Stimulated activated CD8-positive, alpha-beta memory T cell treated with anti-CD3 and anti-CD28 coated beads, Interleukin-4, amount 100 ng/mL, for 24 hours (primary cell): Measurements from ENCODE around the gene SPAG16.

ENCODE experiments used
- DNase-seq: peaks from one replicate; pipeline ENCODE4 v3.0.0-alpha.2; 2020; ENCODE audit warnings: low read depth

SPAG16 gene

DNA sequence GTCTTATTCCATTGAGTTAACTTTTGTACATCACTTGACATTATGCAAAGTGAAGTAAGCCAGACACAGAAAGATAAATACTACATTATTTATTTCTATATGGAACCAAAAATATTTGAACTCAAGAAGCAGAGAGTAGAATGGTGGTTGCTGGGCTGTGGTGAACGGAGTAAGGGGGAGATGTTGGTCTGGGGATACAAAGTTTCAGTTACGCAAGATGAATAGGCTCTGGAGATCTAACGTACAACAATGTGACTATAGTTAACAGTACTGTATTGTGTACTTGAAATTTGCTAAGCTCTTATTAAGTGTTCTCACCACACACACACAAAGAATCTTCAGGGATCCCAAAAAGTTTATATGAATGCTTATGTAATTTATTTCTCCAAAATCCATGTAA lies 1001.7 kb downstream of the SPAG16 start:
- no peak for DNase-seq

DNA sequence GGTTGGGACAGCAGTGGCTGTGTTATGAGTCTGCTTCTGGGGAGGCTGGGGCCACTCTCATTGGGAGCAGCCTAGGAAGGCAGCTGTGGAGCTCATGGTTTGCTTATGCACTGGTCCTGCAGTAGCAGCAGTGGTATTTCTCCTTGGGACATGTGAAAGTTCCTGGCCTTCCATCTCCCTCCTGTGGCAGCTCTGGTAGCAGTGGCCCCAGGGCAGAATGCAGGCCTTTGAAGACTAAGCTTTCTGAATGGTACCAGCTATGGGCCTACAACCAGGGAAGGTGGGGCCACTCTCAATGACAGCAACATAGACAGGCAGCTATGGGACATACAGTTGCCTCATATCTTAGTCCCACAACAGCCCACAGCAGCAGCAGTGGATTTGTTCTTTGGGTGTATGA lies 1009.3 kb downstream of the SPAG16 start:
- no peak for DNase-seq

DNA sequence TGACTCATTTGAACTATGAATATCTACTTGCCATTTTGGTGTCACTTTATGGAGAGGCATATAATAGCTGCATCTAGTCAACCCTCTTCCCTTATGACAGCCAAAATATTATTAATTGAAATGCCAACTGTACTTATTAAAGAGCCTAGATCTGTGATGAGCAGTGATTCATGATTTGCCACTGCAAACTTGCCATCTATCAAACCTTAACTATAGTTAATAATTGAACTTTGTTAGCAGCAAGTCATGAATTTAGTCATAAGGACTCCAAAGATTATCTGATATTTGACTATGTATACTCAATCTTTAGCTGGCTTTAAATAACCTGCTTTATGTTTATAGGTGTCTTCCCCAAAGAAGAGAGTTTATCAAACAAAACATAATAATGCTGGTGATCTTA lies 1010.2 kb downstream of the SPAG16 start:
- DNase-seq: no peak

DNA sequence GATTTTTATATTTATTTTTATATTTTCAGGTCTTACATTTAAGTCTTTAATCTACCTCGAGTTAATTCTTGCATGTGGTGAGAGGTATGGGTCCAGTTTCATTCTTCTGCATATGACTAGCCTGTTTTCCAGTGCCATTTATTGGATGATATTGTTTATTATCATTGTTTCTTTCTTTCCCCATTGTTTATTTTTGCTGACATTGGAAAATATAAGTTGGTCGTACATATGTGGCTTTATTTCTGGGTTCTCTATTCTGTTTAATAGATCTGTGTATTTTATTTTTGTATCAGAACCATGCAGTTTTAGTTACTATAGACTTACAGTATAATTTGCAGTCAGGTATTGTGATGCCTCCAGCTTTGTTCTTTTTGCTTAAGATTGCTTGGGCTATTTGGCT lies 1013.2 kb downstream of the SPAG16 start:
- DNase-seq: no peak

DNA sequence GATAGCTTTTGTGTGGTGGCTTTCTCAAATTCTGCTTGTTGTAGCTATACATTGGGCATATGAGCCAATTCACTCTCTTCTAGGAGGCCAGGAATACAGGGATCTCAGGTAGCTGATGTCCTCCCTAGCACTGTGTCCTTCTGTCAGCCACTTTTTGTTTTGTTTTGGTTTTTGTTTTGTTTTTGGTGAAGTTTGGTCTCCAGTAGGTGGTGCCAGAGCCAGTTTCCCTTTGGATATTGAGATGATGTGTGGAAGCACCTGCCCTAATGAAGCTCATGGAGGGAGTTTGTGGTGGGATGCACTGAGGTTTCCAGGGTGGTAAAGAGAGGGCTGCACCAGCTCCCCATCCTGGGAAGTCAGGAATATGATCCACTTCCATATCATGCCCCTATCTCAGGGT lies 1026.1 kb downstream of the SPAG16 start:
- DNase-seq: no peak

DNA sequence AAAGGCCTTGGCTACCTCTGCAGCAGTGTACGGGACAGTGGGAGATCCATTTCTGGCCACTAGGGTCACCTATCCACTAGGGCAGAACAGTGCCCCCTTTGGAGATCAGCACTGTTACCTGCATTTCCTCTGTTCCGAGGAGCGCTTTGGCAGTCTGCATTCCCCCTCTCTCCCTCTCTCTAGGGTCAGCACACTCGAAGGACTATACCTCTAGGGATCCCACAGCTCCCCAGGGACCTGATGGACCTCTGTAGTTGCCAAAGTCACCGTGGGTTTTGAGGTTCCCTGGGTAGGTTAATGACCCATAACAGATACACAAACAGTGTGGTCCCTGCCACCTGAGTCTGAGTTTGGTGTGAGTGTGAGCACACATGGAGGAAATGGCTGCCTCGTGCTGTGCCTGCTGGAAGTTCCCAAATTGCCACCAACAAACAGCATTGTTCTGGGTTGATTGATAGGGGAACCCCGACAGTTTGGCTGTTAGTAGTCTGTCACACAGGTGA lies 1026.8 kb downstream of the SPAG16 start:
- no peak for DNase-seq

DNA sequence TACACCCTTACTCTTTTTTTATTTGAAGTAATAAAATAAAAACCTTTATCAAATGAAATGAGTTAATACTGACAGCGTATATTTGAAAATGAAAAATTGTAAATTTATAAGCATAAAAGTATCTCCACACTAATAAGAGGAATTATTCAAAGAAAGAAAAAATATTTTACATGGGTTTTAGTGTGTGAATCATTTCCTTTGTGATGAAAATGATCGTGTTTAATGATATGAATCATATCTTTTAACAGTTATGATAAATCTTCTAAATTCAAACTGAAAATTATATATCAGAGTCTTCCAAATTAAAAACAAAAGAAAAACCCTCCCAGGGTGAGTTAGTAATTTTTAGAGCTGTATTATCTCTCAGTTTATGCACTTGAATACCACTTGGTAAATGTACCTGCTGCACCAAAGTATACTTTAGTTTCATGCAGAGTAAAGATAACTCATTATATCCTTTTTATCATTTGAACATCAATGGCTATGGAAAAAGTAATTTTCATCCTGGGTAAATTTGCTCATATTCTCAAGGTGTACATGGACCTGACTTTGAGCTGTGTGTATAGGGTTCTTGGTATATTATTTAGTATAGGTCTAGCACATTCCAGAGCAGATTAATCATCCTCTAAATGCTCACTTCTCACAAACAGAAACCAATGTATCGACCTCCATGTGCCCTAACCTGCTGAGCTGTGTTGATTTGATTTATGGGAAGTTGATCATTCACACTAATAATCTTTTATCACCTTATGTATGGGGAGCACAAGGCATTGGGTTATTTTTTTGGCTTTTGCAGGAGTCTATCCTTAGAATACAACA lies 1027.9 kb downstream of the SPAG16 start:
- no peak for DNase-seq

DNA sequence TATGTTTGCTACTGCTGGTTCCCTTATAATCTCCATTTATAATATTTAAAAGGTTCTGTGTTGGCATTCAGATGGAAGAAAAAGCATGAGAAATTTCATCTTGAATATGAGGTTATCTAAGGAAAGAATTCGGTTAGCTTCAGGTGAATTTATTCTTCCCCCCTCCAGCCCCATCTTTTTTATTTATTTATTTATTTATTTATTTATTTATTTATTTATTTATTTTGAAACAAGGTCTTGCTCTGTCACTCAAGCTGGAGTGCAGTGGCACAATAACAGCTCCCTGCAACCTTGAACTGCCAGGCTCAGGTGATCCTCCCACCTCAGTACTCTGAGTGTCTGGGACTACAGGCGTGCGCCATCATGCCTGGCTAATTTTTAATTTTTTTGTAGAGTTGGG lies 1031.1 kb downstream of the SPAG16 start:
- DNase-seq: no peak

DNA sequence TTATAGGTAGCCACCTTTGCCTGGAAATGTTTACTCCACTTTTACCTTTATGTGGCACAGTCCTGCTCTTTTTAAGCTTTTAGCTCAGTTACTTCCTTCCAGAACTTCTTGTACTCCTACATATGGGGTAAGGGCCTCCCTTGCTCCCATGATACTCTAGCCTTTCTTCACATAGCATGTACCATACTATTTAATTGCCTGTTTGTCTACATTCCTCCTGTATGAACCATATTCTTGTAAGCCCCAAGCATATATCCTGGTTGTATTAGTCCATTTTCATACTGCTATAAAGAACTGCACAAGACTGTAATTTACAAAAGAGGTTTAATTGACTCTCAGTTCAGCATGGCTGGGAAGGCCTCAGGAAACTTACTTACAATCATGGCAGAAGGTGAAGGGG lies 1035.9 kb downstream of the SPAG16 start:
- no peak for DNase-seq

DNA sequence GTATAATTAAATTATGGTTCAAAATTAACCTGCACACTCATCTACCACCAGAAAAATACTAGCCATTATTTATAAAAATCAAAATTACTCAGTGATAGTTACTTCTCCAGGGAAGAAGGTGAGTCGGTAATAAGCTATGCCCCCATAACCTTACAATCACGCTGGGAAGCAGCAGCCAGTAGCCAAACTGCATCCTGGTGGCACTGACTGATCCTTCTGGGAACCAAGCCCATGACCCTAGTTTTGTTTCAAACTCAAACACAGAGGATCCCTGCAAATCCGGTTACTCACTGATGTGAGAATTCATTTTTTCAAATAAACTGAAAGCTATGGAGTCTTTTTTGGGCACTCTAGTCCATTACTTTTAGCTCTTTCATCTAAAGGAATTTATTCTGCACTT lies 1038.4 kb downstream of the SPAG16 start:
- no peak for DNase-seq

DNA sequence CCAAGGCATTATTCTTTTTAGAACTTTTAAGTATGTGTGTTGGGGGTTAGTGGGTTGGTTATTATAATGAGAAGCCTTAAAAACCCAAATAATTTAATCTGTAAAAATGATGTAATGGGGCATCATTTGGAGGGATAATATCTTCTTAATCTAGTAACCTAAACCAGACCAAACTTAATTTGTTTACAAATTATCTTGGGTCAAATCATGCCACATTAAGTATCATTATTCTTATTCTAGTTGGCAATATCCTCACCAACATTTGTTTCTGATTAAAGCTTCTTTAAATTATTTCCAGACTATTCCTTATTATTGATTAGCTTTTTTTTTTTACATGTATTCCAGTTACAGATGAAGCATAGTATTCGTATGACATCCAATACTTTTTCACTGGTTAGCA lies 1041.1 kb downstream of the SPAG16 start:
- no peak for DNase-seq

DNA sequence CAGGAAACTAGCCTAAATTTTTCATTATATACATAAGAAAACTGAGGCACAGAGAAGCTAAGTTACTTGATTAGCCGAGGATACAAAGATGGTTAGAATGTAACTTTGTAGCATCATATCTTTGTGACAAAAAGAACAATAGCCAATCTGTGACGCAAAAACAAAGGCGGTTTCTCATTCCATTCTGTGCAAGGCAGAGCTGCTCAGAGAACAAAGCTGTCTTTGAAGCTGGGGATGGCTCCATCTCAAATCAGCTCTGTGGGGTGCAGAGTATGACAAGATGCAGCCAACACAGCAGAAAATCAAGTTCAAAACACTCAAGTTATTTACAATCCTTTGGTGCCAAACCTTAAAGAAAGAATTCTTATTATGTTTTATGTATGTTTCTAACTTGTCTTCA lies 1044.7 kb downstream of the SPAG16 start:
- DNase-seq: no peak

DNA sequence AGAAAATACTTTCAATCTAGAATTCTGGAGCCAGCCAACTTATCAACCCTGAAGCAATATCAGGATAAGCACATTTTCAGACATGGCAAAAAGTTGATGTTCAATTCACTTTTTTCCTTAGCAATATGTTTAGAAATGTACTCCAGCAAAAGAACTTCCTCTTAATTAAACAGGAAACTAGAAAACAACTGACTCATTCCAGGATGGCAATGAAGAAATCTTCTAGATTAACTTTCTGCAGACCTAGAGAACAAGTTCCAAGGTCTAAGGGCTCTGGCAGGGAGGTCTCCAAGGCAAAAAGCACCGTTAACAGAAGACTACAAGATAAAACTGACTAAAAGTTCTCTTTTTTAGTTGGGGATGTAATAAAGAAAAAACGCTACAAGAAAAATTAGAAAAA lies 1057.4 kb downstream of the SPAG16 start:
- no peak for DNase-seq

DNA sequence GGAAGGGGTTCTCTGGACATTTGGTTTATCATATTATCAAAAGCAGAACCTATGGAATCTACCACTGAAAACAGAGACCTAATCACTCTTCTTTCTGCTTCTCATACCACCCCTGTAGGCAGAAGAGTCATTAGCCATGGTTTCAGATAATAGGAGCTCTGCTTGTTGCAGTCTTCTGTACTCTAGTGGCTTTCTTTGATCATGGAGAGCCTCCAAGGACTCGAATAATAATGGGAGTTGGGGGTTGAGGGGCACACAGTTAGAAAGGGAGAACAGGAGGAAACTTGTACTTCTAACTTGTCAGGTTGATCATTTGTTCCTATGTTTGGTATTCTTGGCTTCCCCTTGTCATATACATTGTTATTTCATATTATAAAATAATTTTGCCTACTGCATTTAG lies 1074.2 kb downstream of the SPAG16 start:
- DNase-seq: no peak

DNA sequence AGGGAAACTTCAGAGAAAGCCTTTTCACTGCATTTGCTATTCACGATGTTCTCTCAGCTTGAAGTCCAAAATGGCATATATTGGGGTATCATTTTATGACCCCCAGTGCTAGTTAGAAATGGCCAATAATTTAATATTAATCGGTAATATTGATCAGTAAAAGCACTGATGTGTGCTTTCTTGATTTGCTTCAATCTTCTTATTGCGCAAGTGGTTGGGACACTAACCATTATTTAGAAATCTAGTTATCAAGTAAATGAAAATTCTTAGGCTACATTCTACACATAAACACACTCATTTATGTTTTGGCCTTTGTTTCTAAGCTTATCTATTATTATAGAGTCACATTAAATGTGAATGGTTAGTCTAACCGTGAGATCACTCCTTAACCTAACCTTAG lies 1076.9 kb downstream of the SPAG16 start:
- no peak for DNase-seq

DNA sequence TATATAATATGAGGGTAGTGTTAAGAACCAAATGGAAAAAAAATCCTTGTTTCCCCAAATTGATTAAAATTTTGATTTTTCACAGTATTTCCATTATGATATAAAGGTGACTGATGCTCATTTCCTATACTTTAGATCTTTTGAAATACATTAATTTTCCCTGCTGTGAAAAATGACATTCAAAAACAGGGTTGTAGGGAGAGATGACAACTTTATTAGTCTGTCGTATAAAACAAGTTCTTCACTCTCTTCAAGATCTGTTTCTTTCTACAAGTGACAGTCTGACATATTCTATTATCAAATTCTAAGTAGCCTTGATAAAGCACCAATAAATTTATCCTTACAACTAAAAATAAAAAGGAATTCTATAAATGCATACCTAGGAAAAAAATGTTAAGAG lies 1081.3 kb downstream of the SPAG16 start:
- no peak for DNase-seq

DNA sequence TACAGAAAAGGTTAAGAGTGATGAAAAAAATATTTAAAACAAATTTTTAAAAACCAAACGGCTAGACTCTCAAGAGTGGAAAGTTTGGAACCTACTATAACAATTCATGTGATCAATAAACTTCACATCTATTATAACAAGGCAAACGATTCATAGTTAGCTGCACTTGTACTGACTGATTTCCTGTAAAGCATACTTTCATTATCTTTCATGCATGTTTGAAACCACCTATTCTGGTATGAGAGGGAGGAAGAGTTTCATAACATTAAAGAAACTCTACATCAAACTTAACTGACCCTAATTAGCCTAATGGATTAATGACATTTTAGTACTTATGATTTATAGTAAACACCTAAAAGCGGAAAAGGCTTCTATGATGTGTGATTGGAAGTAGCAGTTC lies 1082.9 kb downstream of the SPAG16 start:
- no peak for DNase-seq

DNA sequence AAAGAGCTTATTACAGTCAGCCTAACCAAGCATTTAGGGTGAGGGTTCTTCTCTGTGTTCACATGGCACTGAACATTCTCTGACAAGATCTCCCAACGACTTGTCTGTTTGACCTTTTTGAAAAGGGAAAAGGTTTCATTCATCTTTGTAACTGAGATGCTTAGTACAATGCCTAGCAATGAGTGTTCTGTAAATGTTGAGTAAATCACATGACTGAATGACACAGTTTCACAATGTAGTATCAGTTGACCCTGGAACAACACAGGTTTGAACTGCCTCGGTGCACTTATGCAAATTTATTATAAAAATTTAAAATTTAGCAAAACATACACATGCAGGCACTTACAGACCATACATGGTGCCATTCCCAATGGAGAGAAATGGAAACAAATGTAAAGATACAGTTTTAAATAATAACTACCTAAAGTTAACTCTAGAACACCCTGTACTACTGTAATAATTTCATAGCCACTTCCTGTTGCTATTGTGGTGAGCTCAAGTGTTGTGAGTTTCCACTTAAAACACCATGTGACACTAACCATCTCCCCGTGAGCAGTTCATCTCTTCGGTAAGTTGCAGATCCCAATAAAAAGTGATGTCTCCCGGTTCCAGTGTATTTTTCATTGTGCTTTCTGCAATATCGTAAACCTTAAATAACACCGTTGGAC lies 1092.5 kb downstream of the SPAG16 start:
- DNase-seq: no peak

DNA sequence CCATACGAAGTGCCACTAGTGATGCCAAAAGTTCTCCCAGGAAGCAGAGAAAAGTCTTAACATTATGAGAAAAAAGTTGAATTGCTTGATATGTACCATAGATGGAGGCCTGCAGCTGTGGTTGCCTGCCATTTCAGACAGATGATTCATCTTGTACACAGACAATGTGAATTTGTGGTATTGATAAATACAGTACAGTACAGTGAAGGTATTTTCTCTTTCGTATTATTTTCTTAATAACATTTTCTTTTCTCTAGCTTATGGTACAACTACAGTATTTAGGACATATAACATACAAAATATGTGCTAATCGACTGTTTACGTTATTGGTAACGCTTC lies 1093.0 kb downstream of the SPAG16 start:
- DNase-seq: no peak

DNA sequence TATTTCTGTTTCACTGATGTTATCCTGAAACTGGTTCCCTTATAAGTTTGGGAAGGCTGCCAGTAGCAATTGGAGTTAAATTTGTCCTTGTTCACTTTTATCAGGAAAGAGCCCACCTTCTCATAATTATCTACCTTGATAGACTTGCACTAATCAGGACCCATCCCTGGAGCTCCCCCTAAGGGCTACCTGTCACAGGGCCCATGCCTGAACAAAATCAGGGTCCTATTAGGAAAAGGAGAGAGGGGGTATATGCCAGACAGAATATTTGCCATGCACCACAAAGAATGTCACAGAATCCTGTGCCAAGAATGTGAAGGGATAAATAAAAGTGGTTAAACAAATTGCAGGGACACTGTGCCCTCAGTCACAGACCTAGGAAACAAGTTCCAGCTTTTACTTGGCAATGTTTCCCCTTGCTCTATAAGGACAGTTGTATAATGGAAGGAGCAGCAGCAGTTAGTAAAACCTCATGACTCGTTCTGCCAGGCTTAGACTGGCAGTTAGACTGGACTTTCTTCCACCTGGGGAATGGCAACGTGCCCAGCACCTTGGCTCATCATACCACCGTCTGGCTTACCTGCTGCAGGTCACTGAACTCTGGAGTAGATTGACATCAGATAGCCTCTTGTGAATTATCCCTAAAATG lies 1094.3 kb downstream of the SPAG16 start:
- no peak for DNase-seq

DNA sequence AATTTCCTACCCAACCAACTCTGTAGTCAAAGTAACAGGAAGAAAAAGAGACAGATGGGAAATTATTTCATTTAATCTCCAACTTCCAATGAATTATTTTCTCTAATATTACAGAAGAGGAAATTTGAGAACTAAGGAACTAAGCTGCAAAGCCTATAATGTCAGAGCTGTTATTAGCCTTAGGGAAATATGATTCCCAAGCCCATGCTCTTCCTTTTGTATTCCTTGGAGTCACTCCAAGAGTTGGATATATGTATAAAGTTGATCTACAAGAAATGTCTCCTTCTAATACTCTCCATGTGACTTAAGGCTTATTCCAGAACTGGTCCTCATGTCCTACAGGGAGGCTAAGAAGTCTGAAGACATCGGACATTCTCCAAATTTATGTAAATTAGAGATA lies 1095.0 kb downstream of the SPAG16 start:
- DNase-seq: no peak

DNA sequence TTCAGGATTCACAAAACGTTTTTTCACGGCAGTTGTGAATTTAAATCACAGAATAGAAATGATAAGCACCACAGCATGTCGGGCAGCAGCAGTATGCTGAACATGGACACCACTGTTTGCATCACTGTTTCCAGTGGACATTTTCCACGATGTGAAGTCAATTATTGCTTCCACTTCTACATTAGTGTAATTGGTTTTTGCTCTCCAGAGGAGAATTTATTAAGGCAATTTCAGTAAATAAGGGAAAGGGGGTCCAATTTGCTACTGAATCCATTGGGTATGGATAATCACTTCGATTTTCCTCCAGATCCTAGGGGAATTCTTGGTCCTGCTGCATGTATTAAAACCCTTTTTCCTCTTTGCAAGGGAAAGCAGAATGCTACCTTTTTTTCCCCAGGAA lies 1096.4 kb downstream of the SPAG16 start:
- no peak for DNase-seq

DNA sequence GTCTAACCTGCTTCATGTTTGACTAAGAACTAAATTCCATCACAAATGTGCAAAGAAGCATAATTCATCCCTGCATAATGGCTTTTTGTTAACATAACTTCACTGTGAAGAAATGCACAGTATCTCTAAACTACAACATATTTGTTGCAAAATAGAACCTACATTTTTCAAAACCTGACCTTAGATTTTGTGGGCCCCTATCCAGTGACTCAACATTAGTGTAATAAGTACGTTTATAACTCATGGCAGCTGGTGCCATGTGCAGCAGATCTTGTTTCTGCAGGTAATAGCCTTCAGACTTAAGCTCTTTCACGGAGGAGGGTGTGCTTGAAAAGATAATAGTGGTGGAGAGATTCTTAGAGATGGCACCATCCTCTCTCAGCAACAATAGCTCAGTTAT lies 1098.0 kb downstream of the SPAG16 start:
- DNase-seq: no peak
